ENCODE results near the gene SBNO2. TPM values are rescaled to one million over a fixed set of nuclear protein-coding genes. Genes with fewer than 3 reads are reported as not detected.

The SBNO2 gene
- total and polyA plus RNA-seq, 9 of the 15 experiments (the other 6 are each of a cell fraction or from before 2014, with no cell fraction given): 0.01 to 46.2 (median 6.7) TPM

DNA sequence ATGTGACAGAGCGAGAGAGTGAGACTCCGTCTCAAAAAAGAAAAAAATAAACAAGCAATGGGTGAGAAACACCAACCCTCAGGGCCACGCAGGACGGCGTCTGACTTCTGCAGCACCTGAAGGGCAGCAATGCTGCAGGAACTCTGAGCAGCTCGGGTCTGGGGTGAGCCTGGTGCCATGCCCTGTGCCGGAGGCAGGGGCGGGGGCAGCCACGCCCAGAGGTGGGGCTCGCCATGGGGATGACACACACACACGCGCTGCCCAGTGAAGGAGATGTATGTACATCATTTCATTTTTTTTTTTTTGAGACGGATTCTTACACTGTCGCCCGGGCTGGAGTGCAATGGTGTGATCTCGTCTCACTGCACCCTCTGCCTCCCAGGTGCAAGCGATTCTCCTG, 46.0 kb downstream of the SBNO2 start:
- in situ Hi-C loops (cut with MboI): no loop called here
- Histone ChIP-seq H3K9ac (ENCODE audit: insufficient read depth in 1 of 2, low read depth in 2 of 2, low read length in 2 of 2) (no peak overlapping the region), H3K4me3 (no peak overlapping the region), H3K4me2 (ENCODE audit: insufficient read depth, low read length) (no peak overlapping the region), H3K79me2 (ENCODE audit: control insufficient read depth, insufficient read depth, low read length) (peaks cover 16% of the 10 kb centered on the region; the same call in 2 of the 3 replicates), H3K9me1 (ENCODE audit: control insufficient read depth, insufficient read depth, low read length) (no peaks in the 10 kb centered on the region), H3K36me3 (ENCODE audit: control insufficient read depth, insufficient read depth, low read length) (peaks cover 37% of the 10 kb centered on the region; the same call in 2 of the 3 replicates), H3K27ac (ENCODE audit: extremely low read depth, low read depth, low read length) (no peak overlapping the region), H3K9me3 (replicated peaks; ENCODE audit: control insufficient read depth, insufficient read depth, low read depth, low read length) (no peaks in the 10 kb centered on the region), H3K4me1 (replicated peaks in 1 of 2; ENCODE audit: control insufficient read depth in 2 of 2, insufficient read depth in 2 of 2, low read length in 2 of 2) (peaks cover 10 to 81% of the 10 kb centered on the region in 2 experiments), H4K20me1 (replicated peaks; ENCODE audit: control insufficient read depth, insufficient read depth, low read length) (no peaks in the 10 kb centered on the region; the same call in 1 of the 2 replicates), H2AFZ (ENCODE audit: low read depth, low read length) (no peak overlapping the region), H3K27me3 (ENCODE audit: control insufficient read depth in 2 of 2, insufficient read depth in 2 of 2, low read length in 2 of 2) (no peaks in the 10 kb centered on the region)
- intact Hi-C loops (cut with micrococcal nuclease): no loop called here
- POLR2A ChIA-PET: no interaction called here
- TF ChIP-seq SLC30A9 (CRISPR knock-in tag; IDR thresholded peaks at IDR 0.05): no peak
- TF ChIP-seq, protein P1, sequence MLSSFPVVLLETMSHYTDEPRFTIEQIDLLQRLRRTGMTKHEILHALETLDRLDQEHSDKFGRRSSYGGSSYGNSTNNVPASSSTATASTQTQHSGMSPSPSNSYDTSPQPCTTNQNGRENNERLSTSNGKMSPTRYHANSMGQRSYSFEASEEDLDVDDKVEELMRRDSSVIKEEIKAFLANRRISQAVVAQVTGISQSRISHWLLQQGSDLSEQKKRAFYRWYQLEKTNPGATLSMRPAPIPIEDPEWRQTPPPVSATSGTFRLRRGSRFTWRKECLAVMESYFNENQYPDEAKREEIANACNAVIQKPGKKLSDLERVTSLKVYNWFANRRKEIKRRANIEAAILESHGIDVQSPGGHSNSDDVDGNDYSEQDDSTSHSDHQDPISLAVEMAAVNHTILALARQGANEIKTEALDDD (IDR thresholded peaks at IDR 0.05): no peak
- no peak for TF ChIP-seq SRSF3 (IDR thresholded peaks at IDR 0.05; ENCODE audit: insufficient read depth, low read length)
- no peak for TF ChIP-seq ZNF707 (CRISPR knock-in tag; conservative IDR thresholded peaks at IDR 0.05)
- no peak for TF ChIP-seq KAT8 (IDR thresholded peaks at IDR 0.05; ENCODE audit: low read depth)
- no peak for TF ChIP-seq PTTG1 (tag; IDR thresholded peaks at IDR 0.05; ENCODE audit: low read depth)
- no peak for DNase-seq (ENCODE audit: extremely low read depth in 1 of 4, low spot score in 3 of 4)
- ATAC-seq: no peak
- FAIRE-seq: no peak
- BruUV-seq (replicated peaks): no TSS peak
- 93% methylated on average over 14 of the region's 17 CpGs for WGBS (ENCODE audit: insufficient coverage, low coverage, missing lambda C conversion rate)
- CTCF ChIA-PET (ENCODE audit: low intra/inter-chr PET ratio): no interaction called here
